Spleen (tissue), 11 donors: ENCODE results near the gene DNAJC8. TPM values are rescaled to one million over a fixed set of nuclear protein-coding genes. Genes with fewer than 3 reads are reported as not detected.

Experiments used
- DNase-seq: peaks from one replicate; pipeline ENCODE4 v3.0.0-alpha.2; 2020
- H3K27ac ChIP-seq, 8 donors: fragments of 200-600 bp; sonication (generic) in 7 of 8; 1 replicate in 4 of 8; 2 replicates in 4 of 8; pipeline versions ENCODE4 v1.5.0 to v1.8.0; 2016 to 2021; ENCODE audit warnings: inconsistent platforms in 4 of 8, mild to moderate bottlenecking in 4 of 8, moderate library complexity in 1 of 8
- H3K27me3 ChIP-seq, 7 donors: fragments of 200-600 bp; sonication (generic) in 6 of 7; replicated peaks in 1 of 7; 1 replicate in 4 of 7; 2 replicates in 3 of 7; pipeline versions ENCODE4 v1.5.0 to v1.8.0; 2016 to 2021; ENCODE audit warnings: inconsistent platforms in 3 of 7, mild to moderate bottlenecking in 1 of 7
- H3K36me3 ChIP-seq, 6 donors: fragments of 200-600 bp; sonication (generic) in 5 of 6; 1 replicate in 4 of 6; 2 replicates in 2 of 6; pipeline versions ENCODE4 v1.5.0 to v1.8.0; 2016 to 2021; ENCODE audit warnings: inconsistent platforms in 2 of 6
- H3K4me1 ChIP-seq, 6 donors: fragments of 200-600 bp; sonication (generic) in 5 of 6; 1 replicate in 3 of 6; 2 replicates in 3 of 6; pipeline versions ENCODE4 v1.5.0 to v1.8.0; 2016 to 2021; ENCODE audit warnings: inconsistent platforms in 3 of 6
- H3K4me3 ChIP-seq, 8 donors: fragments of 200-600 bp; sonication (generic) in 7 of 8; 1 replicate in 4 of 8; 2 replicates in 4 of 8; pipeline versions ENCODE4 v1.5.0 to v1.8.0; 2016 to 2021; ENCODE audit warnings: inconsistent platforms in 4 of 8, mild to moderate bottlenecking in 4 of 8, moderate library complexity in 2 of 8
- H3K9me3 ChIP-seq, 8 donors: fragments of 200-600 bp; sonication (generic) in 7 of 8; 1 replicate in 4 of 8; 2 replicates in 4 of 8; pipeline versions ENCODE4 v1.5.0 to v1.8.0; 2016 to 2021; ENCODE audit warnings: inconsistent platforms in 4 of 8
- POLR2A ChIP-seq, 3 donors: fragments of 450-650 bp; IDR thresholded peaks; one replicate each; pipeline ENCODE4 v1.5.1; 2017; ENCODE audit warnings: antibody characterized with exemption in 3 of 3, mild to moderate bottlenecking in 1 of 3
- POLR2AphosphoS5 ChIP-seq, 3 donors: sonication (generic); formaldehyde crosslinking; IDR thresholded peaks; one replicate each; pipeline ENCODE4 v1.5.1; 2017; ENCODE audit warnings: antibody characterized with exemption in 3 of 3
- WGBS, 5 donors: extraction: QIAGEN DNeasy Blood & Tissue Kit in 3 of 5; methylation state at CpG; one replicate each; pipeline versions ENCODE4 v1.1.5 to v1.1.7; 2013 to 2018; 5-methylcytosine and 5-hydroxymethylcytosine counted together
- intact Hi-C: fragments of 100-400 bp; cut with DNase I; formaldehyde crosslinking; loops from one replicate; pipeline ENCODE4 v1.15.0; 2023; ENCODE audit warnings: low total_unique reads
- polyA plus RNA-seq, 3 donors: library from polyadenylated mRNA; stranded (reverse); fragments of 200-250 nt; gene quantifications; one replicate each; pipeline ENCODE4 v1.2.1, GENCODE V29; 2013
- total RNA-seq, 7 donors: library from RNA; depleted of rRNA in 3 of 7; stranded (reverse); fragments of >200 nt in 3 of 7; fragmentation: NEBNext Ultra II Directional in 4 of 7; extraction: Animal tissue kit (Norgen Biotek cat#: 25700) in 4 of 7; gene quantifications; one replicate each; pipeline versions ENCODE4 v1.1.0 to v1.2.1, GENCODE V29; 2016 to 2021
- TF ChIP-seq, protein P1 (sequence below), 11 experiments: fragments of 200-600 bp in 7 of 11; fragments of 450-650 bp in 4 of 11; sonication (generic) in 4 of 11; IDR thresholded peaks in 8 of 11; conservative IDR thresholded peaks in 3 of 11; 1 replicate in 7 of 11; 2 replicates in 4 of 11; pipeline versions ENCODE4 v1.4.0 to v1.8.0; 2016 to 2021; ENCODE audit warnings: antibody characterized with exemption in 11 of 11, inconsistent platforms in 4 of 11, mild to moderate bottlenecking in 1 of 11
- donor health status: healthy with polysubstance abuse.
- donor health status: DM: no; HTN: no; CAD: no; lungs with moderate emphysema.
- donor health status: DM: no; HTN: no; CAD: no.
- donor health status: Bipolar disorder and iron deficiency.
- donor health status: healthy.
- donor health status: DM: no; HTN: no; CAD: no.
- donor health status: DM: yes; HTN: yes; CAD: no.

DNAJC8 gene
- total and polyA plus RNA-seq, 10 donors, result 52.0 to 95.9 (median 62.3) TPM

DNA sequence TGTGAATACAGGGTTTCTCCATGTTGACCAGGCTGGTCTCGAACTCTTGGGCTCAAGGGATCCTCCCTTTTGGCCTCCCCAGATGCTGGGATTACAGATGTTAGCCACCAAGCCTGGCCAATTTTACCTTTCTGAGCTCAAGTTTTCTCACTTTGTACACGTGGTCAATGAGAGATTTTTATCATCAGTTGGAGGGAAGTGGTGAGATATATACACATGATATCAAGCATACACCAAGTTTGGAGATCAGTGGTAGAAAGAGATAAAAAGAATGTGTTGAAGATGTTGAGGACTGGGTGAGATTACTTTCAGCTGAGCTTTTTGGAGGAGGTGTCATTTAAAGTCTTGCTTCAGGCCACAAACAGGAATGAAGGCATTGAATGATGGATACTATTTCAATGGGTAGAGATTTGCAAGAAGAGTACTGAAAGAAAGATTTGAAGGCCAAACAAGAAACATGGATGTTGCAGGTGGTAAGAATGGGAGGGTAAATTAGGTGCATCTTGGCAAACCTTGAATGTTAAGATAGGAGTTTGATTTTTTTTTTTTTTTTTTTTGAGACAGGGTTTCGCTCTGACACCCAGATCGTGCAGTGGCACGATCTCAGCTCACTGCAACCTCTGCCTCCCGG is 23.5 kb upstream of the DNAJC8 start:
- peaks cover 0 to 5% (median 0%) of the 10 kb centered on the region in 7 donors for H3K27me3 ChIP-seq
- no peak for TF ChIP-seq POLR2AphosphoS5 (IDR thresholded peaks at IDR 0.05)
- TF ChIP-seq, protein P1, sequence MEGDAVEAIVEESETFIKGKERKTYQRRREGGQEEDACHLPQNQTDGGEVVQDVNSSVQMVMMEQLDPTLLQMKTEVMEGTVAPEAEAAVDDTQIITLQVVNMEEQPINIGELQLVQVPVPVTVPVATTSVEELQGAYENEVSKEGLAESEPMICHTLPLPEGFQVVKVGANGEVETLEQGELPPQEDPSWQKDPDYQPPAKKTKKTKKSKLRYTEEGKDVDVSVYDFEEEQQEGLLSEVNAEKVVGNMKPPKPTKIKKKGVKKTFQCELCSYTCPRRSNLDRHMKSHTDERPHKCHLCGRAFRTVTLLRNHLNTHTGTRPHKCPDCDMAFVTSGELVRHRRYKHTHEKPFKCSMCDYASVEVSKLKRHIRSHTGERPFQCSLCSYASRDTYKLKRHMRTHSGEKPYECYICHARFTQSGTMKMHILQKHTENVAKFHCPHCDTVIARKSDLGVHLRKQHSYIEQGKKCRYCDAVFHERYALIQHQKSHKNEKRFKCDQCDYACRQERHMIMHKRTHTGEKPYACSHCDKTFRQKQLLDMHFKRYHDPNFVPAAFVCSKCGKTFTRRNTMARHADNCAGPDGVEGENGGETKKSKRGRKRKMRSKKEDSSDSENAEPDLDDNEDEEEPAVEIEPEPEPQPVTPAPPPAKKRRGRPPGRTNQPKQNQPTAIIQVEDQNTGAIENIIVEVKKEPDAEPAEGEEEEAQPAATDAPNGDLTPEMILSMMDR (IDR thresholded peaks at IDR 0.05 in 8 of 11, conservative IDR thresholded peaks at IDR 0.05 in 3 of 11), result no peak
- TF ChIP-seq POLR2A (IDR thresholded peaks at IDR 0.05), result no peak
- H3K9me3 ChIP-seq, result no peaks in the 10 kb centered on the region
- peaks cover 13 to 52% (median 25%) of the 10 kb centered on the region in 6 donors for H3K4me1 ChIP-seq
- H3K36me3 ChIP-seq, result no peaks in the 10 kb centered on the region
- DNase-seq, result no peak
- H3K27ac ChIP-seq, result peak overlapping the region in 2 of 8 donors; percentile 3 to 48
- intact Hi-C loops, result loop anchor here (10.0 kb wide), 1 partner anchor 108 kb away; the partner anchor contains the start of gene PHACTR4
- 68 to 76% (median 74%) methylated on average over 6 of the region's 6 CpGs for WGBS, 5 donors
- H3K4me3 ChIP-seq, result no peak overlapping the region

DNA sequence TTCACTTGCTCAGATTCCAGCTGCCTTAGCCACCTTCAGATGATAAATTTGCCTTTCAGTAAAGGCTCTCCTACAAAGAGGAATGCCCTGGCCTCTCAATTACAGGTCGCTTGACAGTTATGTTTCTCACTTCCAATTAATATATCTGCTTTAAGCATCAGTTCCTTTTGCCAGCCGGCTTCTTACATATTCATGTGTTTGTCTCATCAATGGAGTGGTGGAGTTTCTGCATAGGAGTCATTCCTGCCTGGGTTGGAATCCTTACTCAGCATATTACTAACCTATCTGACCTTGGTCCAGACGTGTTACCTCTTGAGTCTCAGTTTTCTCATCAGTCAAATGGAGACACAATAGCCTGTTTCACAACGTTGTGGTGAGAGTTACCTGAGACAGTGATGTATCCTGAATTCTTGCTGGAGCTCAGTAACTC is 17.1 kb upstream of the DNAJC8 start:
- Histone ChIP-seq H3K9me3 (no peaks in the 10 kb centered on the region), H3K4me1 (peaks cover 35 to 62% (median 50%) of the 10 kb centered on the region in 6 donors), H3K4me3 (no peak overlapping the region), H3K27ac (peak overlapping the region in 7 of 8 donors; percentile 15 to 97 (median 90)), H3K36me3 (no peaks in the 10 kb centered on the region), H3K27me3 (no peaks in the 10 kb centered on the region)
- 50 to 72% (median 57%) methylated on average over 4 of the region's 4 CpGs for WGBS, 5 donors
- DNase-seq, result no peak
- intact Hi-C loops, result loop anchor here (10.0 kb wide), 1 partner anchor 115 kb away; the partner anchor contains the start of gene PHACTR4
- TF ChIP-seq POLR2AphosphoS5 (IDR thresholded peaks at IDR 0.05) (no peak), POLR2A (IDR thresholded peaks at IDR 0.05) (no peak)
- TF ChIP-seq, protein P1 (IDR thresholded peaks at IDR 0.05 in 8 of 11, conservative IDR thresholded peaks at IDR 0.05 in 3 of 11), result no peak

GRCh38 chr1:28249013-28249865 is 16.4 kb upstream of the DNAJC8 start:
- H3K4me1 ChIP-seq, result peaks cover 41 to 68% (median 56%) of the 10 kb centered on the region in 6 donors
- WGBS, 5 donors, result 23 to 38% (median 29%) methylated on average over 3 of the region's 3 CpGs
- peak overlapping the region in 2 of 8 donors; percentile 10 to 73 for H3K4me3 ChIP-seq
- no peaks in the 10 kb centered on the region for H3K36me3 ChIP-seq
- no peaks in the 10 kb centered on the region for H3K9me3 ChIP-seq
- DNase-seq, result no peak
- no peaks in the 10 kb centered on the region for H3K27me3 ChIP-seq
- intact Hi-C loops, result no loop called here
- TF ChIP-seq, protein P1 (IDR thresholded peaks at IDR 0.05 in 8 of 11, conservative IDR thresholded peaks at IDR 0.05 in 3 of 11), result no peak
- TF ChIP-seq POLR2A (IDR thresholded peaks at IDR 0.05), result no peak
- TF ChIP-seq POLR2AphosphoS5 (IDR thresholded peaks at IDR 0.05), result no peak
- H3K27ac ChIP-seq, result peak overlapping the region; percentile 84 to 97 (median 92)
